GM19238 (cell line): ENCODE data around the gene CSNK1G2.

Source experiments
- DNase-seq: peaks from one replicate; pipeline ENCODE4 v3.0.0; 2011; ENCODE audit warnings: low spot score; ENCODE audit not compliant: insufficient read length

CSNK1G2 gene

DNA sequence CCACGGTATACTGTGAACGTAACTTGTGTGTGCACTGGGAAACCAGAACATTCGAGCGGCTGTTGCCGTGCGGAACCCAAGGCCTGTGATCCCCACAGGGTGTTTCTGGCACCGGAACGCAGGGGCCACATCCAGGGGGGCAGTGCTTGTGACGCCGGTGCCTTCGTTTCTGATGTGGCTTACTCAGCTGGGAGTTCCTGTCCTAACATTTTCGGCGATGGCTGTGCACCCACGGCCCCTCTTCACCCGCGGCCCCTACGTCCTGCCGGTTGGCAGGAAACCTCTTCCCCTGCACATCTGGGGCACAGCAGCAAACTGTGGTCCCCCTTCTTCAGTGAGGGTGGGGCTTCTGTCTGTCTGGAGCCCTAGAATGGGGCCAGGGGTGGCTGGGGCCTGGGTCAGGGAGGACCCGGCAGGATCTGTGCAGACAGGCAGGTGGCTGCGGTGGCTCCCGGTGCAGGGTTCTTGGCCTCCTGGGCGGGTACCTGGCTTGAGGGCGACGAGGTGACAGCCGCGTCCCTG lies 26.2 kb downstream of the CSNK1G2 start:
- DNase-seq = no peak

DNA sequence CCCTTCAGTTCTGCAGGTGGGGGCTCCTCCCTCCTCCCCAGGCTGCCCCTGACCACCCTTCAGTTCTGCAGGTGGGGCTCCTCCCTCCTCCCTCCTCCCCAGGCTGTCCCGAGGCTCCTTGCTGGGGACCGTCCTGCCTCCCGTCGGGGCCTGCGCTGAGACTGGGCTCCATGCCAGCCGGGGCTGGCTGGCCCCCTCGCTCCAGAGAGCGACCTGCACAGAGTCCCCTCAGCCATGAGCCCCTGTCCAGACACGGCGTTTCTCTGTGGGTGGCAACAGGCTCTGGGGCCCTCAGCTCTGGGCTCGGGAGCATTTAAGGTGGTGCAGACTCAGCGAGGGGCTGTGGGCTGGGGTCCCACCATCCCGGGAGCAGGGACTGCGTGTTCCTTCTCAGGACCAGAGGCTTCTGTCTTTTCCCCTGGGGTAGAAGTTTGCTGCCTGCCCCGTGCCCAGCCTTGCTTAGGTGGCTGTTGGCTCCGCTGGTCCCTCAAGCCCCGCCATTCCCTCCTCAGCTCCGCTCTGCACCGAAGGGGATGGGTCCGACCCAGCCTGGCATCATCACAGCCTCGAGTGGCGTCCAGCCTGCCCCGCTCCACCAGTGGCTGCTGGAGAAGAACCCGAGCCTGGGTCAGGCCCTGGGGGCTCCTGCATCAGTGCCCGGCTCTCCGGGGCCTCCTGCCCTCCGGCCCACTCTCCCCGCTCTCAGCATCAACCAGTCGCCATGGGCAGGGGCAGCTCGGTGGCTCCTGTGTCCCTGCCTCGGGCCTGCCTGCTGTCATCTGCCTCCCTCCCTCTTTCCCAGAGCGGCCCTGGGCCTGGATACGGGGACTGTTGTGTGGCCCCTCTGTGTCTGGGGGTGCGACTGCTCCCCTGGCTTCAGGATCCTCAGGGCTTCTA lies 27.6 kb downstream of the CSNK1G2 start:
- DNase-seq = no peak

DNA sequence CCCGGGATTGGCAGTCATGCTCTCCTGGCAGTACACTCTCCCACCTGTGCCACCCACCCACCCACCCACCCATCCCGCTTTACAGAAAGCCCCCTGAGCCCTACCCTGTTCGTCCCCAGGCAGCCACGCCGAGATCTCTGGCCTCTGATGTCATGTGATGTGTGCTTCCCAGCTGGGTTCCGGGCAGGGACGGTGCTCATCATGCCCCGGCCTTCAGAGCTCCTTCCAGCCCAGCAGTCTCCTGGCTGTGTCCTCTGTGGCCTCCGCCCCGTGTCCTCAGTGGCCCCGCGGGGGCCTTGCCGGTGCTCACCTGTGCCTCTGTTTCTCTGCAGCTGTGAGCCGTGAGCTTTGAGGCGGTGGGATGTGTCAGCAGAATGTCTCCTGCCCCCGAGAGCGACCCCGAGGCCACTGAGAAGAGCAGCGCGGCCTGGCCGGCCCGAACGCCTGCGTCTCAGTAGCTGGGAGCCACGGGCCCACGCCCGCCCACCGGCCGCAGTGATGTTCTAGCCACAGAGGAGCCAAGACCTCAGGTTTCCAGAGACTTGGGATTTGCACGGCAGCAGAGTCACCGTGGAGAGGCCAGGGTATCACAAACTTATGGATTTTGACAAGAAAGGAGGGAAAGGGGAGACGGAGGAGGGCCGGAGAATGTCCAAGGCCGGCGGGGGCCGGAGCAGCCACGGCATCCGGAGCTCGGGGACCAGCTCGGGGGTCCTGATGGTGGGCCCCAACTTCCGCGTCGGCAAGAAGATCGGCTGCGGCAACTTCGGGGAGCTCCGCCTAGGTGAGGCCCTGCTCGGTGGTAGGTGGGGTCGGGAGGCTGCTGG lies 28.4 kb downstream of the CSNK1G2 start:
- no peak for DNase-seq

DNA sequence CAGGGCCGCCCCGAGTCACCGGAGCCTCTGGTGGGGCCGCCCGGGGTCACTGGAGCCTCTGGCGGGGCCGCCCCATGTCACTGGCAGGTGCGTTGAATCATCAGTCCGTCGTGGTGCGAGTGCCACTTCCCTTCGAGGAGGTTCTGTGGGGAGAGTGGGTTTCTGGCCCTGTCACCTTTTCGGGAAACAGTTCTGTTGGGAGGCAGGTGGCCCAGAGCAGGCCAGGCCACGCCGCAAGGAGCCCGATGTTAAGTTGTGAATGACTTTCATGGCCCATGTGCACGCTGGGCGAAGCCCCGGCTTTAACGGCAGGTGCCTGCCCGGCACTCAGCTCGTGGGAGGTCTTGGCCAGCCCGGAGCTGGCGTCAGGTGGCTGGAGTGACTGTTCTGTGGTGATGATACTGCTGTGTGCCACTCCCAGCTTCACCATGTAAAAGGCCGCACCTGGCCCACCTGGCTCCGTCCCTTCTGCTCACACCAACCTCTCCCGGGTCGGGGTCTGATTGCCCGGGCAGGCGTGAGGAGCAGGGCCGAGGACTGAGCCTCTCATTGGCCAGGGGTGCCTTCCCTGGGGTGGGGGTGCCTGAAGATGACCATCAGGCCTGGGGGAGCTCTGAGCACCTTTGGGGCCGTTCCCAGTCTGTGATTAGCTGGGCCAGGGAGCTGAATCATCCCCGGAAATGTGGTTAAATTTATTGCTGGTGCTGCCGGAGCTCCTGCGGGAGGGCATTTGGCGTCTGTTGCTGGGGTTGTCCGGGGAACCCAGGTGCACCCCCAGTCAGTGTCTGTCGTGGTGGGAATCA lies 29.2 kb downstream of the CSNK1G2 start:
- DNase-seq = no peak

DNA sequence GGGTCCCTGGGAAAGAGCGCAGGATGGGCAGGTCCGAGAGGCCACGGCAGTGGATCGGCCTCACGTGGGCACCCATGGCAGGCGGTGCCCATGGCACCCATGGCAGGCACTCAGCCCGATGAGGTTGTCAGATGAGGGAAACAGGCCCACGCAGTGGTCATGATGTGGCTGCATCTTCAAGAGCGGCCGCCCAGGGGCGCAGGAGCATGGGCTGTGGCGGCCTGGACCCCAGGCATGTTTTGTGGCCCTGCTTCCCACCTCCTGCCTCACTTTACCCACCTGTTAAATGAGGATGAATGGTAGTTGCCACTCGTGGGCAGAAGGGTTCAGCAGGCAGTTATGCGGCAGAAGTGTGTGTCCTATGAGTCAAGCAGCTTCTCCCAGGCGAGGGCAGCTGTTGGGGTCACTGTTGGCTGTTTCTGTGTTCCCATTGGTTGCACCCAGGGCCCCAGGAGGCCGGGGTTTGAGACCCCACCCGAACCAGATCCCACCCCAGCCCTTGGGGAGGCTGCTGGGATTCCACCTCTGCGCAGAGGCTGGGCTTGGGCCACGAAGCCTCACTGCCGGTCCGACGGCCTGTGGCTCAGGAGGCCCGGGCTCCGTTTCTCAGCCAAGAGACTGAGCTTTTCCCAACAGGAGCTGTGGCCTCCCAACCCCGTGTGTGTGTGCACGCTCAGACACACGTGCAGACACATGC lies 30.0 kb downstream of the CSNK1G2 start:
- no peak for DNase-seq

DNA sequence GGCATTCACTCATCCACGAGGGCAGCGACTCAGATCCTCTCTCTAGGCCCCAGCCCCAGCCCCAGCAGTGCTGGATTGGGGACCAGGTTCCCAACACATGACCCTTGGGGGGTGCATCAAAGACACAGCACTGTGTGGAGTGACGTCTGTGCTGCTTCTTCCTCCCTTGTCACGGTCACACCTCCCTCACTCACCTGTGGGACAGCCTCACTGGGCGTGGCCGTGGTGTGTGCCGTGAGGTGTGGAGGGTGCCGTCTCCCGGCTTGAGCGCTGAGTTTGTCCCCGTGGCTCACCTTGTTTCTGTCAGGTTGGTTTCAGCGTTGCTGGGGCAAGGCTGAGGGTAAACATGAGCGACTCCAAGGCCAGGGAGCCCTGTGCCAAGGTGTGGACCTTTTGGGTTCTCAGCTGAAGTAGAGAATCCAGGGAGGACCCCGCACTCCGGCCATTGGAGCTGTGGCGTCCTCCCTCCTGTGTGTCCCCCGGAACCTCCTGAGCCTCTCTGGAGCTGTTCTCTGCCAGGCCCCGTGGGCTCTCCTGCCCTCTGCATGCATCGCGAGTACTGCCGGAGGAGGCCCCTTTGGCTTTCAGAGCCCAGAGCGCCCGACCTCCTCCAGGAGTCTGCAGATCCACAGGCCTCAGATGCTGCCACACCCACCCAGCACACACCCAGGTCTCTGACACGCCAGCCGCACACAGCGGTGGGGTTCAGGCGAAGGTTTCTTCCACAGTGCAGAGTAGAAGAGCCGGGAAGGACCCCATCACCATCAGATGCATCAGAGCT lies 33.6 kb downstream of the CSNK1G2 start:
- DNase-seq = no peak

DNA sequence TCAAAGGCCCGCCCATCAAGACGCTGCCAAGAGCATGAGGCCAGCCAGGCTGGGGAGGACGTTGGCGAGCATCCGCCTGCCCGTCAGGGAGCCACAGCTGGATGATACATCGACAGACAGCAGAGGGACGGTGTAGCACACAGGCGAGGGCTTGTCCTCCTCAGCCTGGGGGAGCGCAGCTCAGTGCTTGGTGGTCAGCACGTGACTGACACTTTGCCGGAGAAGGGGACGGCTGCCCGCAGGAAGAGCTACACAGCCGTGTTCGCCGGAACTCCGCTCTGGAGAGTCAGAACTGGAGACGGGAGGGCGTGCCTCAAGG lies 34.1 kb downstream of the CSNK1G2 start:
- no peak for DNase-seq

DNA sequence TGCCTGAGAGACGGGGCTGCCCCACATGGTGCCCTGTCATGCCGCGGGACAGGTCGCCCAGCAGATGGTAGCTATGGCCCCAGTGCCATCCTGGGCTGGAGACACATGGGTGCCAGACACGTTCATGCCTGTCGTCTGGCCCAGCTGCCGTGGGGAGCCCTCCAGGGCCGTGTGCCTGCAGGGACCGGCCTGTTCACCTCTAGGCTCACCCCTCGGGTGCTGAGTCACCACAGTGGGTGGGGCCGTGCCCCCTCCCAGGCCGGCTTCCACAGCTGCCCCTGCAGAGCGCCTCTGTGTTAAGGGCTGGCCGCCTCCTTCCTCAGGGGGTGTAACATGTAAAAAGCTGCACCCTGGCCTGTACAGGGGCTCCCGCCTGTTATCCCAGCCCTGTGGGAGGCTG lies 36.1 kb downstream of the CSNK1G2 start:
- DNase-seq = no peak

DNA sequence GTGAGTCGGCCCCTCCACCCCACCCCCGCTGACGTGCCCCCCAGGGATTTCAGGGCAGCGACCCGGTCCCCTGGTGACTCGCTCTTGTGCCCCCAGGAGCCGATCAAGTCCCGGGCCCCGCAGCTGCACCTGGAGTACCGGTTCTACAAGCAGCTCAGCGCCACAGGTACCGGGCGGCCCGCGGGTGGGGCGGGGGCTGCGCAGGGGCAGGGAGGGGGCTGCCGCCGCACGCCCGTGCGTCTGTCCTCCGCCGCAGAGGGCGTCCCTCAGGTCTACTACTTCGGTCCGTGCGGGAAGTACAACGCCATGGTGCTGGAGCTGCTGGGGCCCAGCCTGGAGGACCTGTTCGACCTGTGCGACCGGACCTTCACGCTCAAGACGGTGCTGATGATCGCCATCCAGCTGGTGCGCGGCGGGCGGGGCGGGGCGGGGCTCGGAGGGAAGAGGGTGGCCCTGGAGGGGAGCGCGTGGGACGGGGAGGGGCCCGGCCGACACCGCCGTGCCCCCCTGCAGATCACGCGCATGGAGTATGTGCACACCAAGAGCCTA lies 37.4 kb downstream of the CSNK1G2 start:
- DNase-seq = no peak

DNA sequence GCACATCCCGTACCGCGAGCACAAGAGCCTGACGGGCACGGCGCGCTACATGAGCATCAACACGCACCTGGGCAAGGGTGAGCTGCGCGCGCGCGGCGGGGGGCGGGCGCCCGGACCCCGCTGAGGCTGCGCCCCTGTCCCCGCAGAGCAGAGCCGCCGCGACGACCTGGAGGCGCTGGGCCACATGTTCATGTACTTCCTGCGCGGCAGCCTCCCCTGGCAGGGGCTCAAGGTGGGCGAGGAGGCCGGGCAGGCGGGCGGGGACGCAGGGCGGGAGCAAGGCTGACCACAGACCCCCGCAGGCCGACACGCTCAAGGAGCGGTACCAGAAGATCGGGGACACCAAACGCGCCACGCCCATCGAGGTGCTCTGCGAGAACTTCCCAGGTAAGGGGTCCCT lies 38.0 kb downstream of the CSNK1G2 start:
- no peak for DNase-seq

DNA sequence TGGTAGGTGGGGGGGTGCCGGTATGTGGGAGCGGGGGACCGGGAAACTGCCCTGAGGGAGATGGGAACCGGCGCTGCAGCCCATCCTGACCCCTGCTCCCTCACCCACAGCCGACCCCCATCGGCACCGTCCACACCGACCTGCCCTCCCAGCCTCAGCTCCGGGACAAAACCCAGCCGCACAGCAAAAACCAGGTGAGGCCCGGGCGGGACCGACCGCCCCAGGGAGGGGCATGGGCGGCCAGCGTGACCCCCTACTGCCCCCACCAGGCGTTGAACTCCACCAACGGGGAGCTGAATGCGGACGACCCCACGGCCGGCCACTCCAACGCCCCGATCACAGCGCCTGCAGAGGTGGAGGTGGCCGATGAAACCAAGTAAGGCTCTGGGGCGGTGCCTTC lies 38.7 kb downstream of the CSNK1G2 start:
- DNase-seq = no peak

DNA sequence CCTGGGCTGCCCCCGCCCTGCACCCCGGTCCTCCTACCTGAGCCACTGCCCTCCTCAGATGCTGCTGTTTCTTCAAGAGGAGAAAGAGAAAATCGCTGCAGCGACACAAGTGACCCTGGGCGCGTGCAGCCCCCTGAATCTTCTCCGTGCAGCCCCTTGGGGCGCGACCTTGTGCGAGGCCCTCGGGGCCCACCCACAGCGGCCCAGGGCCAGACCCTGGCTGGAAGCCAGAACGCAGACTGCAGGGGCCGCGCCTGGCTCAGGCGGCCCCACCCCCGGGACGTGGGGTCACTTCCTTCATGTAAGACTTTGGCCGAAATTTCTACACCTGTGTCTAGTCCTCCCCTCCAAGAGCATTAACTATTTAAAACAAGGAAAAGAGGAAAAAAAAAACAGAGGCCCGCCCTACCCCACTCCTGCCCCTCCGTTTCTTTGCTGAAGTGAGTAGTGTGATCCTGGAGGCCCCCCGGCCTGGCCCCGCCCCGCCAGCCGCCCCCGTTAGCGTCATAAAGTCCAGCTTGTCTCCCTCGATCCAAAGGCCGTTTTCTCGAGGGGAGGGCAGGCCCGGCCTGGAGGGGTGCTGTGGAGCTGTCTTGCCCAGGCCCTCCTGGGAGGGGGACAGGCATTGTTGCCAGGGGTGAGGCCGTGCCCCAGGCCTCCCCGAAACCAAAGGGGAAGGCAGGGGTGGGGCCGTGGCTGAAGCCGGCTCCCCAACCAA lies 39.3 kb downstream of the CSNK1G2 start:
- DNase-seq = no peak

DNA sequence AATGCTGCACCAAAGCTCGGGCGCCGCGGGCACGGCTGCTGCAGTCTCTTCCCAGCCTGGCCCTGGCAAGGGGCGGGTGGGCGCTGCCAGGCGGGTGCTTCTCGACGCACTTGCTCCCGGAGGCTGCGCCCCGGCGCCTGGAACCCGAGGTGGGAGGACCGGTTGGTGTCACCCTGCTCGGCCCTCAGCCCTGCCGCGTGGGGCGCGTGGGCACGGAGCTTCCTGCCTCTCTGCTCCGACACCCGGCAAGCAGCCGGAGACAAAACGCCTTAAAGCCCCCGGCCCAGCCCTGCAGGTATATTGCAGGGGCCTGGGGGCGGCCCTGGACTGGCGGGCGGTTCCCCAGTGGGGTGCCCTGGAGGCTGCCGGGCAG lies 39.8 kb downstream of the CSNK1G2 start:
- no peak for DNase-seq

DNA sequence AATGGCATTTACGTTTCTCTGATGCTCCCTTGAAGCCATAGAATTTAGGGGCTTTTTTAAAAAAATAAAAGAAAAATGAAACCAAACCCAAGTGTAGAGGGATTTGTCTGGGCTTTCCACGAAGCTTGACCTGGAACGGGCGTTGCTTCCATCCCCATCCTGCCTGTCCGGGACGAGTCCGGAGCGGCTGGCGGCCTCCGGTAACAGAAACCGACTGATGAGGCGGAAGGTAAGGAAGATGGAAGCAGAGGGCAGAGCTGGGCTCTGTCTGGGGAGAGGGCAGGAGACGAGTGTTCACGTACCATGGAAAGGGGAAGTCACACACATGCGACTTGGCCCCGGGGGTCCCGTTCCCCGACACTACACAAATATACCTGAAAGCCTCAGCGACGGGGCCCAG lies 40.3 kb downstream of the CSNK1G2 start:
- DNase-seq = no peak

DNA sequence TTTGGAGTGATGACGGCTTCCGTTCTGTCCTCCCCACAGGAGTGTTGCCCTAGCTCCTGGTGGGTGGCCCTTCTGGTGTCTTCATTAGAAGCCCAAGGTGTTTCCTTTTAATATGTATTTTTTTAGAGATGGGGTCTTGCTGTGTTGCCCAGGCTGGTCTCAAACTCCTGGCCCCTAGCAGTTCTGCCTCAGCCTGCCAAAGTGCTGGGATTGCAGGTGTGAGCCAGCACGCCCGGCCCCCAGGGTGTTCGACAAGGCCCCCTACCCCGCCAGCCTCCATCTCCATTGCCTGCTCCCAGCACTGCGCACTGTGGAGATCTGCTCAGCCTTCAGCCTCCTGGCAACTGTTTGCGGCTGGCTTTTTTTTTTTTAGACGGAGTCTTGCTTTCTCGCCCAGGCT lies 43.4 kb downstream of the CSNK1G2 start:
- no peak for DNase-seq

DNA sequence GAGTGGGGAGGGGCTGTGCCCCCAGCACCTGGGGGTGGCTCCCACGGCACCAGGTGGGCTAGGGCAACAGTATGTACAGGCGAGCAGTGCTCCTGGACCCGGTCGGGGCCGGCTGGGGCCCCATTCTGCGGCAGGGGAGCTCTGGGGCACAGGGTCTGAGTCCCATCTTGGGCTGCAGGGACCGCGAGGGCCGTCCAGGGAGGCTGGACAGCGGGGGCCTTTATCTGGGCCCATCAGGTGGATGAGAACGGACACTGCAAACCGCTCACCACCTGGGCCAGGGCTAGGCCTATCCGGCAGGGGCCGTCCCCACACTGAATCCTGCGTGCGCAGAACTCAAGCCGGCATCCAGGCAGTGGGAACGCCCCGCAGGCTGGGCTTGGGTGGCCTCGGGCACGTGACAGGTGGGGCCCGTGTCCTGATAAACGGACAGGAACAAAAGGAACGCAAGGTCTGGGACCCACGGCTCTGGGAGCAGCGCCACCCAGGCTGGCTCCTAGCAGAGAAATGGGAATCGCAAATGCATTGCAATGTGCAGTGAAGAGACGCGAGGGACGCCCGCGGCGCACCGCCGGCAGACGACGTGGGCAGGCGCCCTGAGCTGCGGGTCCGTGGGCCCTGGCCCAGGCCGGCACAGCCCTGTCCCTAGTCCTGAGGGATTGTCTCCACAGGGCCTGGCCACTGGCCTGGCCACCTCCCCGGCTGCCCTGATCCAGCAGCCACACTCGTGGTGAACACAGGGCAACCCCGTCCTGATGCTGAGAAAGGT lies 44.8 kb downstream of the CSNK1G2 start:
- no peak for DNase-seq

DNA sequence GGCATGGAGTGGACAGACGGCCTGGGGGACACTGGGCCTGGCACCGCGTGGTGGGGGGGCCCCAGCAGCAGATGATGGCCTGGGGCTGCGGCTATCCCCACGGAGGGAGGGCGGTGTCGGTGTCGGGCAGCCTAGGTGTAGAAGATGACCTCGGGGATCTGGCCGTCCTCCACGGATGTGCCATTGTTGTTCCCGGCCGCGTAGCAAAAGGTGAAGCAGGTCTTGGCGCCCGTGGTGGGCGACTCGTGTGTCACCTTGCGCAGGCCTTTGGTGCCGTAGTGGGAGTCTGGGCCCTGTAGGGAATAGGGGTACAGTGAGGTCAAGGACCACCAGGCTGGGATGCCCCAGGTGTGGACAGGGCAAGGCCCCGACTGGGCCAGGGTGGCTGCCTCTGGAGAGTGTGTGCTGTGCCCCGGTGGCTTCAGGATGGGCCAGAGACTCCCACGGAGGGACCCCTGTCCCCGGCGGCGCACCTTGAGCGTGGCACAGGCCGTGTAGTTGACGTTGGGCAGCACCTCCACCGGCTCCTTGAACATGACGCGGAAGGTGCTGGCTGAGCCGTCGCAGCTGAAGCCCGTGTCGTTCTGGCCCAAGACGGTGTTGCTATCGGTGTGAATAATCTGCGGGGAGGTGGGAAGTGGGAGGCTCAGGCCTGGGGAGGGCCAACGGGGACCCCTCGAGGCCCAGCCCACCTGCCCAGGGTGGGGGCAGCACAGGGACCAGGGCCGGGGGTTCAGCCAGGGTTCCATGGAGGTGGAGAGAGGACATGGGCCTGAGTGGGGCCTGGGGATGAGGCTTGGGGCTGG lies 45.6 kb downstream of the CSNK1G2 start:
- DNase-seq = no peak
